ENCODE results near the gene TEDC2.
A peak's percentile ranks its signal among the peaks of the same experiment; 100 is the strongest.
"Not testable (repeated sequence)": the region's sequence is repeated elsewhere in the genome, so short reads cannot be mapped to it uniquely, and the experiment has no call there.

Gene TEDC2

GRCh38 chr16:2429771-2430663 is 29.9 kb upstream of the TEDC2 start:
- Histone ChIP-seq H3K27me3 (ENCODE audit: insufficient read depth, insufficient read length) (no peaks in the 10 kb centered on the region), H3K9me3 (ENCODE audit: insufficient read depth, low read length) (no peaks in the 10 kb centered on the region), H3K4me3 (ENCODE audit: insufficient read length, low read depth) (peak overlapping the region; percentile 90), H3K9ac (ENCODE audit: insufficient read length, low read depth) (peak overlapping the region; percentile 97), H3K36me3 (ENCODE audit: insufficient read depth, insufficient read length, low read length) (peaks cover 40% of the 10 kb centered on the region), H3K4me1 (ENCODE audit: insufficient read depth, insufficient read length) (peaks cover 18% of the 10 kb centered on the region)
- DNase-seq (ENCODE audit: low read depth, low spot score) = no peak
- no peak for TF ChIP-seq SUZ12 (IDR thresholded peaks at IDR 0.05; ENCODE audit: extremely low read depth, insufficient read depth, insufficient read length)
- TF ChIP-seq ZNF274 (IDR thresholded peaks at IDR 0.05; ENCODE audit: low read depth, low read length) = no peak
- no peak for TF ChIP-seq YY1 (IDR thresholded peaks at IDR 0.05; ENCODE audit: insufficient read depth, insufficient read length)

GRCh38 chr16:2432286-2432685 is 27.6 kb upstream of the TEDC2 start:
- no peak for DNase-seq (ENCODE audit: low read depth, low spot score)
- Histone ChIP-seq H3K9me3 (ENCODE audit: insufficient read depth, low read length) (no peaks in the 10 kb centered on the region), H3K27me3 (ENCODE audit: insufficient read depth, insufficient read length) (no peaks in the 10 kb centered on the region), H3K4me3 (ENCODE audit: insufficient read length, low read depth) (no peak overlapping the region), H3K9ac (ENCODE audit: insufficient read length, low read depth) (no peak overlapping the region), H3K4me1 (ENCODE audit: insufficient read depth, insufficient read length) (peaks cover 15% of the 10 kb centered on the region), H3K36me3 (ENCODE audit: insufficient read depth, insufficient read length, low read length) (peaks cover 62% of the 10 kb centered on the region)
- TF ChIP-seq YY1 (IDR thresholded peaks at IDR 0.05; ENCODE audit: insufficient read depth, insufficient read length) = no peak
- TF ChIP-seq SUZ12 (IDR thresholded peaks at IDR 0.05; ENCODE audit: extremely low read depth, insufficient read depth, insufficient read length) = no peak
- no peak for TF ChIP-seq ZNF274 (IDR thresholded peaks at IDR 0.05; ENCODE audit: low read depth, low read length)

GRCh38 chr16:2432801-2433505 is 27.0 kb upstream of the TEDC2 start:
- no peak overlapping the region for H3K4me3 ChIP-seq (ENCODE audit: insufficient read length, low read depth)
- H3K9me3 ChIP-seq (ENCODE audit: insufficient read depth, low read length) = no peaks in the 10 kb centered on the region
- peaks cover 17% of the 10 kb centered on the region for H3K4me1 ChIP-seq (ENCODE audit: insufficient read depth, insufficient read length)
- no peaks in the 10 kb centered on the region for H3K27me3 ChIP-seq (ENCODE audit: insufficient read depth, insufficient read length)
- TF ChIP-seq ZNF274 (IDR thresholded peaks at IDR 0.05; ENCODE audit: low read depth, low read length) (no peak), SUZ12 (IDR thresholded peaks at IDR 0.05; ENCODE audit: extremely low read depth, insufficient read depth, insufficient read length) (no peak), YY1 (IDR thresholded peaks at IDR 0.05; ENCODE audit: insufficient read depth, insufficient read length) (no peak)
- peaks cover 68% of the 10 kb centered on the region for H3K36me3 ChIP-seq (ENCODE audit: insufficient read depth, insufficient read length, low read length)
- no peak overlapping the region for H3K9ac ChIP-seq (ENCODE audit: insufficient read length, low read depth)
- no peak for DNase-seq (ENCODE audit: low read depth, low spot score)

GRCh38 chr16:2435236-2435635 is 24.7 kb upstream of the TEDC2 start:
- not testable (repeated sequence) for DNase-seq (ENCODE audit: low read depth, low spot score); H3K27me3 ChIP-seq (ENCODE audit: insufficient read depth, insufficient read length); H3K9me3 ChIP-seq (ENCODE audit: insufficient read depth, low read length); H3K9ac ChIP-seq (ENCODE audit: insufficient read length, low read depth); H3K4me3 ChIP-seq (ENCODE audit: insufficient read length, low read depth)
- Histone ChIP-seq H3K36me3 (ENCODE audit: insufficient read depth, insufficient read length, low read length) (peaks cover 87% of the 10 kb centered on the region), H3K4me1 (ENCODE audit: insufficient read depth, insufficient read length) (peaks cover 15% of the 10 kb centered on the region)

GRCh38 chr16:2436110-2436509 is 23.8 kb upstream of the TEDC2 start:
- no peaks in the 10 kb centered on the region for H3K9me3 ChIP-seq (ENCODE audit: insufficient read depth, low read length)
- peaks cover 88% of the 10 kb centered on the region for H3K36me3 ChIP-seq (ENCODE audit: insufficient read depth, insufficient read length, low read length)
- peaks cover 12% of the 10 kb centered on the region for H3K4me1 ChIP-seq (ENCODE audit: insufficient read depth, insufficient read length)
- H3K27me3 ChIP-seq (ENCODE audit: insufficient read depth, insufficient read length) = no peaks in the 10 kb centered on the region
- DNase-seq (ENCODE audit: low read depth, low spot score) = no peak
- H3K9ac ChIP-seq (ENCODE audit: insufficient read length, low read depth) = no peak overlapping the region
- TF ChIP-seq ZNF274 (IDR thresholded peaks at IDR 0.05; ENCODE audit: low read depth, low read length) = no peak
- H3K4me3 ChIP-seq (ENCODE audit: insufficient read length, low read depth) = no peak overlapping the region

GRCh38 chr16:2437032-2437790 is 22.7 kb upstream of the TEDC2 start:
- no peak for DNase-seq (ENCODE audit: low read depth, low spot score)
- Histone ChIP-seq H3K27me3 (ENCODE audit: insufficient read depth, insufficient read length) (no peaks in the 10 kb centered on the region), H3K4me1 (ENCODE audit: insufficient read depth, insufficient read length) (peaks cover 12% of the 10 kb centered on the region), H3K9ac (ENCODE audit: insufficient read length, low read depth) (no peak overlapping the region), H3K9me3 (ENCODE audit: insufficient read depth, low read length) (no peaks in the 10 kb centered on the region), H3K4me3 (ENCODE audit: insufficient read length, low read depth) (no peak overlapping the region), H3K36me3 (ENCODE audit: insufficient read depth, insufficient read length, low read length) (peaks cover 86% of the 10 kb centered on the region)
- no peak for TF ChIP-seq YY1 (IDR thresholded peaks at IDR 0.05; ENCODE audit: insufficient read depth, insufficient read length)
- no peak for TF ChIP-seq ZNF274 (IDR thresholded peaks at IDR 0.05; ENCODE audit: low read depth, low read length)
- no peak for TF ChIP-seq SUZ12 (IDR thresholded peaks at IDR 0.05; ENCODE audit: extremely low read depth, insufficient read depth, insufficient read length)

- Histone ChIP-seq H3K9ac (ENCODE audit: insufficient read length, low read depth) (no peak overlapping the region), H3K4me3 (ENCODE audit: insufficient read length, low read depth) (no peak overlapping the region), H3K27me3 (ENCODE audit: insufficient read depth, insufficient read length) (no peaks in the 10 kb centered on the region), H3K36me3 (ENCODE audit: insufficient read depth, insufficient read length, low read length) (peaks cover 78% of the 10 kb centered on the region), H3K4me1 (ENCODE audit: insufficient read depth, insufficient read length) (peaks cover 9% of the 10 kb centered on the region), H3K9me3 (ENCODE audit: insufficient read depth, low read length) (no peaks in the 10 kb centered on the region)
- TF ChIP-seq SUZ12 (IDR thresholded peaks at IDR 0.05; ENCODE audit: extremely low read depth, insufficient read depth, insufficient read length) (no peak), YY1 (IDR thresholded peaks at IDR 0.05; ENCODE audit: insufficient read depth, insufficient read length) (no peak), ZNF274 (IDR thresholded peaks at IDR 0.05; ENCODE audit: low read depth, low read length) (no peak)
- DNase-seq (ENCODE audit: low read depth, low spot score) = no peak
Observed at GRCh38 chr16:2438121-2438520, 21.8 kb upstream of the TEDC2 start.
